ENCODE measurements around the gene ARFGAP2. TPM values are rescaled to one million over a fixed set of nuclear protein-coding genes. Genes with fewer than 3 reads are reported as not detected.

ARFGAP2 gene
- total RNA-seq, 1 donor from 2014 or later: 95.0 TPM

DNA sequence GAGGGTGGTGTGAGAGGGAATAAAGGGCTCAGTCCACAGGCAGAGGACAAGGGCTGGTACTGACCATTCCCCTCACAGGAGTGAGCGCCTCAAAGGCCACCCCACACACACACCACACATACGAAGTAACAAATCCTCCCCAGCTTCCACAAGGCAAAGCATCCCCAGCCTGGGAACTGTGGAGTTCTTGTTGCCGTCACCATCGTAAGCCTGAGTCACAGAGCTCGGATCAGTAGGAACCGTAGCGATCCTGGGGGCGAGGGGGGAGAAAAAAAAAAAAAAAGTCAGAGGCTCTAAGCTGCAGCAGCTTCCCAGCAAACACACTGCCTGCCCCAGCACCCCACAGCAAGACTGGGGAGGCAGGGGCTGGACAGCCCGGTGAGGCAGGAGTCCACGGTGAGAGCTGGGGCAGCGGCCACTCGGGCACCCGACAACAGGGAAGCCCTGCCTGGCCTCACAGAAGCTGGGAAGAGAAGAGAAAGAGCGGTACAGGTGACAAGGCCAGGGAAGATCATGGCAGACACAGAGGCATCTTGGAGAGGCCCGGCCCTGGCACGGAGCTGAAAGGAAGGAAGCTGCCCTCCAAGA is 11.3 kb downstream of the ARFGAP2 start:
- no peak overlapping the region for H3K4me3 Mint-ChIP-seq
- peaks cover 15% of the 10 kb centered on the region for H4K20me1 ChIP-seq (ENCODE audit: low read depth)
- H3K27me3 ChIP-seq: no peaks in the 10 kb centered on the region
- no peak for TF ChIP-seq EZH2phosphoT487 (IDR thresholded peaks at IDR 0.05)
- no peak for TF ChIP-seq EZH2 (IDR thresholded peaks at IDR 0.05)
- TF ChIP-seq, protein P1, sequence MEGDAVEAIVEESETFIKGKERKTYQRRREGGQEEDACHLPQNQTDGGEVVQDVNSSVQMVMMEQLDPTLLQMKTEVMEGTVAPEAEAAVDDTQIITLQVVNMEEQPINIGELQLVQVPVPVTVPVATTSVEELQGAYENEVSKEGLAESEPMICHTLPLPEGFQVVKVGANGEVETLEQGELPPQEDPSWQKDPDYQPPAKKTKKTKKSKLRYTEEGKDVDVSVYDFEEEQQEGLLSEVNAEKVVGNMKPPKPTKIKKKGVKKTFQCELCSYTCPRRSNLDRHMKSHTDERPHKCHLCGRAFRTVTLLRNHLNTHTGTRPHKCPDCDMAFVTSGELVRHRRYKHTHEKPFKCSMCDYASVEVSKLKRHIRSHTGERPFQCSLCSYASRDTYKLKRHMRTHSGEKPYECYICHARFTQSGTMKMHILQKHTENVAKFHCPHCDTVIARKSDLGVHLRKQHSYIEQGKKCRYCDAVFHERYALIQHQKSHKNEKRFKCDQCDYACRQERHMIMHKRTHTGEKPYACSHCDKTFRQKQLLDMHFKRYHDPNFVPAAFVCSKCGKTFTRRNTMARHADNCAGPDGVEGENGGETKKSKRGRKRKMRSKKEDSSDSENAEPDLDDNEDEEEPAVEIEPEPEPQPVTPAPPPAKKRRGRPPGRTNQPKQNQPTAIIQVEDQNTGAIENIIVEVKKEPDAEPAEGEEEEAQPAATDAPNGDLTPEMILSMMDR (IDR thresholded peaks at IDR 0.05): no peak
- H3K4me2 ChIP-seq: no peak overlapping the region
- H3K4me1 Mint-ChIP-seq: peaks cover 3% of the 10 kb centered on the region
- no peaks in the 10 kb centered on the region for H3K9me3 Mint-ChIP-seq
- no peak overlapping the region for H3K27ac ChIP-seq
- peaks cover 19% of the 10 kb centered on the region for H3K36me3 Mint-ChIP-seq
- H3K4me3 ChIP-seq: no peak overlapping the region
- no peak for DNase-seq (ENCODE audit: low spot score)
- H3K36me3 ChIP-seq: no peaks in the 10 kb centered on the region
- H3K9ac ChIP-seq: no peak overlapping the region
- peaks cover 4% of the 10 kb centered on the region for H3K27me3 Mint-ChIP-seq (ENCODE audit: insufficient read depth, low read depth)
- no peaks in the 10 kb centered on the region for H3K4me1 ChIP-seq
- peaks cover 28% of the 10 kb centered on the region for H3F3A ChIP-seq (ENCODE audit: low read depth)
- no peak overlapping the region for H2AFZ ChIP-seq (replicated peaks)
- H3K79me2 ChIP-seq (ENCODE audit: low read depth): peaks cover 18% of the 10 kb centered on the region
- no peak overlapping the region for H3K27ac Mint-ChIP-seq
- no peaks in the 10 kb centered on the region for H3K9me3 ChIP-seq (ENCODE audit: low read depth)

DNA sequence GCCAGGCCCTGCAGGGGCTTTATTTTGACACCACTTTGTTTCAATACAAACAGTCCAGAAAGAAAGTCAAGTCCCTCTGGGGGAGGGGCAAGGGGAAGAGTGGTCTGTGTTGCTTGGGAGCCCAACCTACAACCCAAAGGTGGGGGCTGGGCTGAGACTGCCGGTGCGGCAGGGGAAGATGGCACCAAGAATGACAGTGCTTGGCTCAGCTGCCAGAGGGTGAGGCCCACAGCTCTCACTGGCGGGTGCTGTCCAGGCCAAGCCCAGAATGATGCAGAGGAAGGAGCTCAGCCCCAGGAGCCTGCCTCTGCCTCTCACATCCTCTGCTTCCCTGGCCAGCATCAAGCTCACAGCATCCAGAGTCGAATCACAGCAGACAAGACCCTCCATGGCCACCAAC is 12.4 kb downstream of the ARFGAP2 start:
- no peaks in the 10 kb centered on the region for H3K9me3 Mint-ChIP-seq
- H3K36me3 Mint-ChIP-seq: peaks cover 21% of the 10 kb centered on the region
- Histone ChIP-seq H3K36me3 (no peaks in the 10 kb centered on the region), H3F3A (ENCODE audit: low read depth) (peaks cover 29% of the 10 kb centered on the region), H2AFZ (replicated peaks) (no peak overlapping the region), H3K4me2 (no peak overlapping the region), H3K9ac (no peak overlapping the region), H3K79me2 (ENCODE audit: low read depth) (peaks cover 10% of the 10 kb centered on the region), H3K27me3 (no peaks in the 10 kb centered on the region), H3K4me3 (no peak overlapping the region), H3K27ac (no peak overlapping the region), H3K9me3 (ENCODE audit: low read depth) (no peaks in the 10 kb centered on the region), H3K4me1 (no peaks in the 10 kb centered on the region), H4K20me1 (ENCODE audit: low read depth) (peaks cover 15% of the 10 kb centered on the region)
- H3K27ac Mint-ChIP-seq: no peak overlapping the region
- TF ChIP-seq EZH2phosphoT487 (IDR thresholded peaks at IDR 0.05) (no peak), EZH2 (IDR thresholded peaks at IDR 0.05) (no peak)
- TF ChIP-seq, protein P1 (IDR thresholded peaks at IDR 0.05): no peak
- DNase-seq (ENCODE audit: low spot score): no peak
- peaks cover 4% of the 10 kb centered on the region for H3K27me3 Mint-ChIP-seq (ENCODE audit: insufficient read depth, low read depth)
- peaks cover 3% of the 10 kb centered on the region for H3K4me1 Mint-ChIP-seq
- H3K4me3 Mint-ChIP-seq: no peak overlapping the region

DNA sequence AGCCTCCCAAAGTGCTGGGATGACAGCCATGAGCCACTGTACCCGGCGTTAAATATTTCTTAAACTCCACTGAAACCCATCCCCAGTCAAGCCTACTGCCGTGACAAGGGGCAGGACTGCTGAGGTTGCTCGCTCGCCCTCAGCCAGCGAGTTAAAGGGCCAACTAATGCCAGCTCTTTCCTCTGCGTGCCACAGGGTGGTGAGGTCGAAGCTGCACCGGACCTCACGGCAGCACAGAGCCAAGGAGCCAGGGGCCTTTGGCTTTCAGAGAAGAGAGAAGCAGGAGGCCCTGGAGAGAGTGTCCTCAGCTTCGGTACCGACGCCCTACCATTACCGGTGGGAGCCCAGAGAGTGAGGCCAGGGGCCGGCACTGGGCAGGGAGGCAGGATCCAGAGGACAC is 12.8 kb downstream of the ARFGAP2 start:
- Histone ChIP-seq H3K79me2 (ENCODE audit: low read depth) (peaks cover 5% of the 10 kb centered on the region), H3F3A (ENCODE audit: low read depth) (peaks cover 29% of the 10 kb centered on the region), H4K20me1 (ENCODE audit: low read depth) (peaks cover 15% of the 10 kb centered on the region), H3K9me3 (ENCODE audit: low read depth) (no peaks in the 10 kb centered on the region), H3K27ac (no peak overlapping the region), H3K4me2 (no peak overlapping the region), H3K4me1 (no peaks in the 10 kb centered on the region), H3K27me3 (no peaks in the 10 kb centered on the region), H2AFZ (replicated peaks) (no peak overlapping the region), H3K9ac (no peak overlapping the region), H3K4me3 (no peak overlapping the region), H3K36me3 (no peaks in the 10 kb centered on the region)
- peaks cover 3% of the 10 kb centered on the region for H3K4me1 Mint-ChIP-seq
- TF ChIP-seq EZH2phosphoT487 (IDR thresholded peaks at IDR 0.05): no peak
- TF ChIP-seq, protein P1 (IDR thresholded peaks at IDR 0.05): no peak
- no peak for TF ChIP-seq EZH2 (IDR thresholded peaks at IDR 0.05)
- H3K36me3 Mint-ChIP-seq: peaks cover 21% of the 10 kb centered on the region
- H3K27me3 Mint-ChIP-seq (ENCODE audit: insufficient read depth, low read depth): peaks cover 4% of the 10 kb centered on the region
- no peak for DNase-seq (ENCODE audit: low spot score)
- H3K4me3 Mint-ChIP-seq: no peak overlapping the region
- no peaks in the 10 kb centered on the region for H3K9me3 Mint-ChIP-seq
- H3K27ac Mint-ChIP-seq: no peak overlapping the region

Data from neural progenitor cell (in vitro differentiated cells).